Right forelimb (tissue), 1 donor: ENCODE results near the gene ZNF469.
A peak's percentile ranks its signal among the peaks of the same experiment; 100 is the strongest.

ENCODE experiments used
- DNase-seq: peaks from one replicate; pipeline ENCODE4 v3.0.0-alpha.2; 2018

The ZNF469 gene

DNA sequence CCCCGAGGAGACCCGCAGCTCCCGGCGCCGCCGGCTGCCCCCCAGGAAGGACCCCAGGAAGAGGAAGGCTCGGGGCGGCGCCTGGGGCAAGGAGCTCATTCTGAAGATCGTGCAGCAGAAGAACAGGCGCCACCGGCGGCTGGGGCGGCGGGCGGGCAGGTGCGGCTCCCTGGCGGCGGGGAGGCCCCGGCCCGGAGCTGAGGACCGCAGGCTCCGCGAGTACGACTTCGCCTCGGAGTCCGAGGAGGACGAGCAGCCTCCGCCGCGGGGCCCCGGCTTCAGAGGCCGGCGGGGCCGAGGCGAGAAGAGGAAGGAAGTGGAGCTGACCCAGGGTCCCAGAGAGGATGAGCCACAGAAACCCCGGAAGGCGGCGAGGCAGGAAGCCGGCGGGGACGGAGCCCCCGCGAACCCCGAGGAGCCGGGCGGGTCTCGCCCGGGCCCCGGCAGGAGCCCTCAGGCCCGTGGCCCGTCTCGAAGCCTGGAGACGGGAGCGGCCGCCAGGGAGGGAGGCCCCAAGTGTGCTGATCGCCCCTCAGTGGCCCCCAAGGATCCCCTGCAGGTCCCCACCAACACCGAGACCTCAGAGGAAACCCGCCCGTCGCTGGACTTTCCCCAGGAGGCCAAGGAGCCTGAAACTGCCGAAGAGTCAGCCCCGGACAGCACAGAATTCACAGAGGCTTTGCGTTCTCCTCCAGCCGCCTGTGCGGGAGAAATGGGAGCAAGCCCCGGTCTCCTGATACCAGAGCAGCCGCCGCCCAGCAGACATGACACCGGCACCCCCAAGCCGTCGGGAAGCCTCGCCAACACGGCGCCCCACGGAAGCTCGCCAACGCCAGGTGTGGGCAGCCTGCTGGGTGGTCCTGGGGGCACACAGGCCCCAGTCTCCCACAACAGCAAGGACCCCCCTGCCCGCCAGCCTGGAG lies 48.0 kb downstream of the ZNF469 start:
- DNase-seq, result peak; percentile 71

DNA sequence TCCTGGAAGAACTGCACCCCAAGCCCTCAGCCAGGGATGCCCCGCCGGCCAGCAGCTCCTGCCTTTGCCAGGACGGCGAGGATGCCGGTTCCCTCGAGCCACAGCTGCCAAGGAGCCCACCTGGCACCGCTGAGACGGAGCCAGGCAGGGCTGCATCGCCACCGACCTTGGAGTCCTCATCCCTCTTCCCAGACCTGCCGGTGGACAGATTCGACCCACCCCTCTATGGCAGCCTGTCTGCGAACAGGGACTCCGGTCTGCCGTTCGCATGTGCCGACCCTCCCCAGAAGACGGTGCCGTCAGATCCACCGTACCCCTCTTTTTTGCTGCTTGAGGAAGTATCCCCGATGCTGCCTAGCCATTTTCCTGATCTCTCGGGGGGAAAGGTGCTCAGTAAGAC lies 48.9 kb downstream of the ZNF469 start:
- DNase-seq, result no peak

GRCh38 chr16:88432174-88432573 lies 49.4 kb downstream of the ZNF469 start:
- no peak for DNase-seq
